Neural progenitor cell (in vitro differentiated cells): Measurements from ENCODE around the gene NEU4.

Source experiments
- EZH2 ChIP-seq: fragments of 200-600 bp; sonication (generic); IDR thresholded peaks from 2 replicates; pipeline ENCODE4 v1.6.1; 2017; ENCODE audit warnings: antibody characterized with exemption, mild to moderate bottlenecking, moderate library complexity
- EZH2phosphoT487 ChIP-seq: fragments of 200-600 bp; sonication (generic); IDR thresholded peaks from 2 replicates; pipeline ENCODE4 v1.6.1; 2017; ENCODE audit warnings: antibody characterized with exemption
- TF ChIP-seq, protein P1 (sequence below): fragments of 200-600 bp; sonication (generic); IDR thresholded peaks from 2 replicates; pipeline ENCODE4 v1.5.1; 2017; ENCODE audit warnings: antibody characterized with exemption, mild to moderate bottlenecking

DNA sequence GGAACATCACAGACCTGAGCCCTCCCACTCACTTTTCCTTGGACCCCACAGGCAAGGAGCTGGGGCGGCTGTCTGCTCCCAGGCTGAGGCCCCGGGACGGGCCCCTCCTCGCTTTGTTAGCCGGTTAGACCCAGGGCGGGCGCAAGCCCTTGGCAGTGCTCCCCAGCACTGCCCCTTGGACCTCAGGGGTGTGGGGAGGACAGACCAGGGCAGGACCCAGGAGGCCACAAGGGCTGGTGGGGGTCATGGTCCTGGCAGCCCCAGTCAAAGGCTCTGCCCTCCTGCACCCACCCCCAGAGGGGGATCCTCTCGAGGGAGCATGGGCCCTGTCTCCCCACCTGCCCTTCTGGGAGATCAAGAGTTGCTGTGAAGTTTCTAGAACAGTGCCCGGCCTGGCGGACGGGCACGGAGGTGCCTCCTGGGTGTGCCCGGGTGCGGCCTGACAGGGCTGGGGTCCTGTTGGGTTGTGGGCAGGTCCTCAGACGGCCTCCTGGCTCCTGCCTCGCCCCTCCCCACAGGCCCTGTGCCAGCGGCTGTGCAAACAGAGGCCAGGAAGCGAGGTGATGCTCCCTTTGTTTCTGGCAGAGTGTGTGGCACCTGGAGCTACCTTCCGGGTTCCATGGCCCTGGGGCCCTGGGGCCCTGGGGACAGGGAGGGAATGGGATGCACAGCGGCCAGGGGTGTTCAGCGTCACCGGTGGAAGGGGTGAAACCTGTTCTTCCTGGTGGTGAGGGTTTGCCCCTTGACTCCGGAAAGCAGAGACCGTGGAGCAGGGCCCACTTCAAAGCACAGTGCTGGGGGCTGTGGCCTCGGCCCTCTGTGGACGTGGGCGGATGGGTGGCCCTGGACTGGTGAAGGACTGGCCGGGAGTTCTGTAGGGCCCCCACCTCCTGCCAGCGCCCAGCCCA is 35.2 kb upstream of the NEU4 start:
- TF ChIP-seq EZH2phosphoT487: no peak
- TF ChIP-seq, protein P1, sequence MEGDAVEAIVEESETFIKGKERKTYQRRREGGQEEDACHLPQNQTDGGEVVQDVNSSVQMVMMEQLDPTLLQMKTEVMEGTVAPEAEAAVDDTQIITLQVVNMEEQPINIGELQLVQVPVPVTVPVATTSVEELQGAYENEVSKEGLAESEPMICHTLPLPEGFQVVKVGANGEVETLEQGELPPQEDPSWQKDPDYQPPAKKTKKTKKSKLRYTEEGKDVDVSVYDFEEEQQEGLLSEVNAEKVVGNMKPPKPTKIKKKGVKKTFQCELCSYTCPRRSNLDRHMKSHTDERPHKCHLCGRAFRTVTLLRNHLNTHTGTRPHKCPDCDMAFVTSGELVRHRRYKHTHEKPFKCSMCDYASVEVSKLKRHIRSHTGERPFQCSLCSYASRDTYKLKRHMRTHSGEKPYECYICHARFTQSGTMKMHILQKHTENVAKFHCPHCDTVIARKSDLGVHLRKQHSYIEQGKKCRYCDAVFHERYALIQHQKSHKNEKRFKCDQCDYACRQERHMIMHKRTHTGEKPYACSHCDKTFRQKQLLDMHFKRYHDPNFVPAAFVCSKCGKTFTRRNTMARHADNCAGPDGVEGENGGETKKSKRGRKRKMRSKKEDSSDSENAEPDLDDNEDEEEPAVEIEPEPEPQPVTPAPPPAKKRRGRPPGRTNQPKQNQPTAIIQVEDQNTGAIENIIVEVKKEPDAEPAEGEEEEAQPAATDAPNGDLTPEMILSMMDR: no peak
- no peak for TF ChIP-seq EZH2
